Heart left ventricle (tissue), 16 donors: ENCODE measurements around the gene FBXW7. TPM values are rescaled to one million over a fixed set of nuclear protein-coding genes. Genes with fewer than 3 reads are reported as not detected.
A peak's percentile ranks its signal among the peaks of the same experiment; 100 is the strongest.

Experiments used
- ATAC-seq, 4 donors: fragments of 200-7000 bp; cut with Tn5 transposase; one replicate each; pipeline ENCODE4 v1.9.1; 2020 to 2022; ENCODE audit warnings: moderate library complexity in 4 of 4, mild to moderate bottlenecking in 3 of 4, moderate number of reproducible peaks in 1 of 4
- DNase-seq, 5 donors: peaks; one replicate each; pipeline ENCODE4 v3.0.0-alpha.2; 2020
- H3K27ac ChIP-seq, 12 donors: fragments of 200-600 bp; sonication (generic) in 4 of 12; one replicate each; pipeline versions ENCODE4 v1.5.0 to v1.8.0; 2016 to 2022; ENCODE audit warnings: mild to moderate bottlenecking in 2 of 12
- H3K27me3 ChIP-seq, 9 donors: fragments of 200-600 bp; sonication (generic) in 2 of 9; one replicate each; pipeline versions ENCODE4 v1.5.1 to v1.8.0; 2016 to 2022; ENCODE audit warnings: mild to moderate bottlenecking in 3 of 9
- H3K36me3 ChIP-seq, 9 donors: fragments of 200-600 bp; sonication (generic) in 2 of 9; one replicate each; pipeline versions ENCODE4 v1.5.0 to v1.8.0; 2018 to 2022; ENCODE audit warnings: mild to moderate bottlenecking in 2 of 9
- H3K4me1 ChIP-seq, 12 donors: fragments of 200-600 bp; sonication (generic) in 4 of 12; one replicate each; pipeline versions ENCODE4 v1.5.0 to v1.8.0; 2016 to 2022; ENCODE audit warnings: mild to moderate bottlenecking in 3 of 12
- H3K4me3 ChIP-seq, 12 donors: fragments of 200-600 bp; sonication (generic) in 4 of 12; one replicate each; pipeline versions ENCODE4 v1.5.0 to v1.8.0; 2017 to 2022; ENCODE audit warnings: mild to moderate bottlenecking in 9 of 12, moderate library complexity in 4 of 12
- H3K9me3 ChIP-seq, 12 donors: fragments of 200-600 bp; sonication (generic) in 4 of 12; one replicate each; pipeline versions ENCODE4 v1.5.0 to v1.8.0; 2016 to 2022; ENCODE audit warnings: mild to moderate bottlenecking in 1 of 12
- CTCF ChIP-seq, 12 donors: fragments of 200-600 bp; sonication (generic) in 4 of 12; IDR thresholded peaks; one replicate each; pipeline versions ENCODE4 v1.5.0 to v1.8.0; 2018 to 2022; ENCODE audit warnings: antibody characterized with exemption in 12 of 12, mild to moderate bottlenecking in 5 of 12
- POLR2A ChIP-seq, 2 donors: fragments of 450-650 bp; IDR thresholded peaks; one replicate each; pipeline ENCODE4 v1.6.1; 2017; ENCODE audit warnings: antibody characterized with exemption in 2 of 2, mild to moderate bottlenecking in 2 of 2, moderate library complexity in 2 of 2
- WGBS, 4 donors: extraction: QIAGEN DNeasy Blood & Tissue Kit in 2 of 4; methylation state at CpG; one replicate each; pipeline versions ENCODE4 v1.1.5 to v1.1.7; 2013 to 2018; 5-methylcytosine and 5-hydroxymethylcytosine counted together
- intact Hi-C, 10 donors: fragments of 100-400 bp; cut with DNase I; formaldehyde crosslinking; loops; one replicate each; pipeline versions ENCODE4 v1.11.1 to v1.14.2; 2022
- polyA plus RNA-seq, 2 donors: library from polyadenylated mRNA; stranded (reverse); fragments of 200-250 nt; gene quantifications; one replicate each; pipeline ENCODE4 v1.2.3, GENCODE V29; 2013
- total RNA-seq, 9 donors: library from RNA; depleted of rRNA in 2 of 9; stranded (reverse); fragments of >200 nt in 2 of 9; fragmentation: NEBNext Ultra II Directional in 3 of 9; extraction: Animal tissue kit (Norgen Biotek cat#: 25700) in 3 of 9; gene quantifications; one replicate each; pipeline versions ENCODE4 v1.1.0 to v1.2.4, GENCODE V29; 2016 to 2023
- donor health status: ischemic (EF 13 %, LVEDD 7.1; RV severe dilation, severe dysfunction).
- donor health status: healthy with polysubstance abuse.
- donor health status: DM: no; HTN: yes; CAD: no.
- donor health status: DM: no; HTN: no; CAD: no.
- donor health status: ischemic (EF 25% LVEDD 6.9; RV normal size, moderate dysfunction).
- donor health status: ischemic (EF 25% LVEDD 5.7; RV mildly dilated, moderate dysfunction).
- donor health status: healthy.
- donor health status: DM: yes; HTN: yes; CAD: no.
- donor health status: ischemic (EF 35%, LVEDD 5.7; RV mildly dilated, moderate dysfunction).
- donor health status: nonischemic (EF 11% LVEDD 7.7; RV severe dilation, severe dysfunction).
- donor health status: DM: yes; HTN: yes; CAD: no.
- donor health status: PGD.
- donor health status: ischemic (EF 29% LVEDD 5.4; RV normal size, mild dysfunction).
- donor health status: nonischemic (EF 23%, LVEDD 6.1; RV moderate dilation, normal function).

The FBXW7 gene
- total and polyA plus RNA-seq, 11 donors, result 20.6 to 74.1 (median 59.8) TPM

GRCh38 chr4:152363086-152363485, 172.8 kb downstream of the FBXW7 start:
- H3K27me3 ChIP-seq, result no peaks in the 10 kb centered on the region
- H3K4me1 ChIP-seq, result peaks cover 0 to 20% (median 11%) of the 10 kb centered on the region in 12 donors
- peaks cover 0 to 6% (median 0%) of the 10 kb centered on the region in 12 donors for H3K9me3 ChIP-seq
- no peak for ATAC-seq
- peak overlapping the region in 1 of 12 donors; percentile 12 for H3K27ac ChIP-seq
- no peak for TF ChIP-seq POLR2A (IDR thresholded peaks at IDR 0.05)
- TF ChIP-seq CTCF (IDR thresholded peaks at IDR 0.05), result no peak
- no peak for DNase-seq
- no peak overlapping the region for H3K4me3 ChIP-seq
- peaks cover 0 to 12% (median 0%) of the 10 kb centered on the region in 9 donors for H3K36me3 ChIP-seq
- intact Hi-C loops, result loop anchor here in 2 of 10 donors (10.0 kb wide), 1 partner anchor 318 kb away; no protein-coding TSS in a partner anchor

GRCh38 chr4:152360045-152360410, 175.9 kb downstream of the FBXW7 start:
- TF ChIP-seq POLR2A (IDR thresholded peaks at IDR 0.05) (no peak), CTCF (IDR thresholded peaks at IDR 0.05) (no peak)
- intact Hi-C loops, result loop anchor here in 2 of 10 donors (10.0 kb wide), 1 partner anchor 315 kb away; no protein-coding TSS in a partner anchor
- DNase-seq, result no peak
- 94 to 99% (median 97%) methylated on average over 1 of the region's 1 CpG for WGBS, 4 donors
- Histone ChIP-seq H3K27me3 (no peaks in the 10 kb centered on the region), H3K9me3 (no peaks in the 10 kb centered on the region), H3K4me1 (peaks cover 0 to 29% (median 17%) of the 10 kb centered on the region in 12 donors), H3K27ac (no peak overlapping the region), H3K36me3 (peaks cover 0 to 6% (median 0%) of the 10 kb centered on the region in 9 donors), H3K4me3 (no peak overlapping the region)
- ATAC-seq, result no peak

- 88 to 95% (median 92%) methylated on average over 9 of the region's 9 CpGs for WGBS, 4 donors
- Histone ChIP-seq H3K36me3 (peaks cover 0 to 5% (median 0%) of the 10 kb centered on the region in 9 donors), H3K27ac (no peak overlapping the region), H3K9me3 (no peaks in the 10 kb centered on the region), H3K4me3 (no peak overlapping the region), H3K4me1 (peaks cover 0 to 29% (median 15%) of the 10 kb centered on the region in 12 donors), H3K27me3 (no peaks in the 10 kb centered on the region)
- no peak for ATAC-seq
- no peak for DNase-seq
- intact Hi-C loops, result loop anchor here in 3 of 10 donors (10.0 kb wide), 3 partner anchors 265 to 595 kb away; partner anchors contain the start of gene GATB (in 1 of the 3)
- TF ChIP-seq CTCF (IDR thresholded peaks at IDR 0.05) (no peak), POLR2A (IDR thresholded peaks at IDR 0.05) (no peak)
Observed at GRCh38 chr4:152359208-152360044, 176.5 kb downstream of the FBXW7 start.

- Histone ChIP-seq H3K36me3 (peaks cover 0 to 5% (median 0%) of the 10 kb centered on the region in 9 donors), H3K4me1 (peaks cover 0 to 30% (median 12%) of the 10 kb centered on the region in 12 donors), H3K9me3 (no peaks in the 10 kb centered on the region), H3K27me3 (no peaks in the 10 kb centered on the region), H3K27ac (no peak overlapping the region), H3K4me3 (no peak overlapping the region)
- ATAC-seq (no peak), DNase-seq (no peak)
- 74 to 84% (median 82%) methylated on average over 6 of the region's 6 CpGs for WGBS, 4 donors
- intact Hi-C loops, result loop anchor here in 2 of 10 donors (10.0 kb wide), 2 partner anchors 262 to 592 kb away; partner anchors contain the start of gene GATB (in 1 of the 2)
- TF ChIP-seq CTCF (IDR thresholded peaks at IDR 0.05) (no peak), POLR2A (IDR thresholded peaks at IDR 0.05) (no peak)
Observed at GRCh38 chr4:152357206-152357605, 178.7 kb downstream of the FBXW7 start.
